HG03460 (cell line): ENCODE results near the gene RHOA.
"Not testable (repeated sequence)": the region's sequence is repeated elsewhere in the genome, so short reads cannot be mapped to it uniquely, and the experiment has no call there.

ENCODE experiments used
- ATAC-seq: cut with Tn5 transposase; IDR thresholded peaks from one replicate; pipeline ENCODE4 v1.9.1; 2021; ENCODE audit not compliant: unreplicated experiment

Gene RHOA

GRCh38 chr3:49412632-49413337, 1.0 kb upstream of the RHOA start:
- ATAC-seq: no peak

GRCh38 chr3:49411535-49411967, 225 bp downstream of the RHOA start:
- peak; percentile 20 for ATAC-seq

- ATAC-seq: no peak
Observed at GRCh38 chr3:49410846-49411534, 786 bp downstream of the RHOA start.

- ATAC-seq: no peak
Observed at GRCh38 chr3:49410066-49410845, 1.5 kb downstream of the RHOA start.

- ATAC-seq: no peak
Observed at GRCh38 chr3:49406571-49407565, 4.9 kb downstream of the RHOA start.

GRCh38 chr3:49405570-49405969, 6.2 kb downstream of the RHOA start:
- not testable (repeated sequence) for ATAC-seq

- no peak for ATAC-seq
Observed at GRCh38 chr3:49403891-49404290, 7.9 kb downstream of the RHOA start.

GRCh38 chr3:49401766-49402165, 10.0 kb downstream of the RHOA start:
- no peak for ATAC-seq

GRCh38 chr3:49399461-49399860, 12.3 kb downstream of the RHOA start:
- ATAC-seq: no peak

GRCh38 chr3:49397470-49397869, 14.3 kb downstream of the RHOA start:
- no peak for ATAC-seq

- not testable (repeated sequence) for ATAC-seq
Observed at GRCh38 chr3:49391310-49391709, 20.5 kb downstream of the RHOA start.

GRCh38 chr3:49389297-49389696, 22.5 kb downstream of the RHOA start:
- ATAC-seq: no peak

- no peak for ATAC-seq
Observed at GRCh38 chr3:49388289-49388820, 23.4 kb downstream of the RHOA start.

GRCh38 chr3:49387721-49388120, 24.1 kb downstream of the RHOA start:
- ATAC-seq: no peak

GRCh38 chr3:49386056-49386756, 25.6 kb downstream of the RHOA start:
- no peak for ATAC-seq

GRCh38 chr3:49385617-49386016, 26.2 kb downstream of the RHOA start:
- no peak for ATAC-seq

- ATAC-seq: no peak
Observed at GRCh38 chr3:49383387-49383786, 28.4 kb downstream of the RHOA start.

GRCh38 chr3:49378249-49378895, 33.4 kb downstream of the RHOA start:
- no peak for ATAC-seq

- ATAC-seq: no peak
Observed at GRCh38 chr3:49377483-49377882, 34.3 kb downstream of the RHOA start.
